ENCODE data around the gene CCDC60.

GRCh38 chr12:119385659-119386058 lies 51.1 kb downstream of the CCDC60 start:
- TF ChIP-seq CTCF (IDR thresholded peaks at IDR 0.05) (no peak), POLR2A (IDR thresholded peaks at IDR 0.05) (no peak)

Data from breast epithelium (tissue), 3 donors.